ENCODE data around the gene AARS1.
"Not testable (repeated sequence)": the region's sequence is repeated elsewhere in the genome, so short reads cannot be mapped to it uniquely, and the experiment has no call there.

Gene AARS1

GRCh38 chr16:70223216-70223615, 66.1 kb downstream of the AARS1 start:
- DNase-seq, result not testable (repeated sequence)

- not testable (repeated sequence) for DNase-seq
Measured at GRCh38 chr16:70222574-70222973, 66.7 kb downstream of the AARS1 start.

- not testable (repeated sequence) for DNase-seq
Measured at GRCh38 chr16:70218586-70218985, 70.7 kb downstream of the AARS1 start.

- not testable (repeated sequence) for DNase-seq
Measured at GRCh38 chr16:70206382-70206781, 82.9 kb downstream of the AARS1 start.

- not testable (repeated sequence) for DNase-seq
Measured at GRCh38 chr16:70204668-70205405, 84.5 kb downstream of the AARS1 start.

GRCh38 chr16:70204010-70204409, 85.3 kb downstream of the AARS1 start:
- DNase-seq, result not testable (repeated sequence)

- DNase-seq, result not testable (repeated sequence)
Measured at GRCh38 chr16:70203508-70203907, 85.8 kb downstream of the AARS1 start.

All from activated CD4-positive, CD25-positive, alpha-beta regulatory T cell treated with anti-CD3 and anti-CD28 coated beads, Interleukin-2, amount 50 U/mL, for 72 hours (primary cell).